GM12878 (cell line): Measurements from ENCODE around the gene ANAPC15.

Experiments used
- BRCA1 ChIP-seq: IDR thresholded peaks from 2 replicates; pipeline ENCODE4 v1.6.1; 2011; ENCODE audit warnings: low read depth, low read length, improper control_type of control experiment
- CBX5 ChIP-seq: sonication (generic); IDR thresholded peaks from 2 replicates; pipeline ENCODE4 v1.6.1; 2016; ENCODE audit warnings: low read depth, moderate library complexity, mild to moderate bottlenecking, inconsistent platforms
- CTCF ChIP-seq, 3 experiments: IDR thresholded peaks in 2 of 3; conservative IDR thresholded peaks in 1 of 3; 2 replicates each; pipeline ENCODE4 v1.5.1; 2011; ENCODE audit warnings: low read depth in 3 of 3, low read length in 3 of 3, mild to moderate bottlenecking in 3 of 3, control low read depth in 2 of 3, moderate library complexity in 2 of 3, inconsistent platforms in 1 of 3, mixed read lengths in 1 of 3; ENCODE audit not compliant: control insufficient read depth in 2 of 3, insufficient read depth in 1 of 3; ENCODE audit errors: extremely low read depth in 1 of 3
- EP300 ChIP-seq, 2 experiments: fragments of 150-350 bp in 1 of 2; IDR thresholded peaks; 2 replicates each; pipeline ENCODE4 v1.6.1; 2011 to 2012; ENCODE audit warnings: low read depth in 2 of 2, low read length in 2 of 2, borderline replicate concordance in 1 of 2, improper control_type of control experiment in 1 of 2, inconsistent platforms in 1 of 2; ENCODE audit not compliant: control insufficient read depth in 1 of 2
- FOXM1 ChIP-seq: IDR thresholded peaks from 2 replicates; pipeline ENCODE4 v1.6.1; 2012; ENCODE audit warnings: low read depth, mild to moderate bottlenecking, inconsistent platforms, low read length, moderate library complexity
- IKZF1 ChIP-seq: fragments of 450-650 bp; conservative IDR thresholded peaks from 2 replicates; pipeline ENCODE4 v1.6.1; 2017; ENCODE audit warnings: antibody characterized with exemption, mild to moderate bottlenecking
- KLF5 ChIP-seq: fragments of 450-650 bp; IDR thresholded peaks from 2 replicates; pipeline ENCODE4 v1.6.1; 2014; ENCODE audit warnings: mild to moderate bottlenecking; ENCODE audit not compliant: partially characterized antibody
- MXI1 ChIP-seq: fragments of 150-350 bp; IDR thresholded peaks from 2 replicates; pipeline ENCODE4 v1.6.1; 2011; ENCODE audit warnings: low read depth, mild to moderate bottlenecking, inconsistent platforms, low read length, improper control_type of control experiment
- NR2C1 ChIP-seq: fragments of 450-650 bp; IDR thresholded peaks from 2 replicates; pipeline ENCODE4 v1.6.1; 2017; ENCODE audit warnings: antibody characterized with exemption, mild to moderate bottlenecking, moderate library complexity
- SIN3A ChIP-seq: IDR thresholded peaks from 2 replicates; pipeline ENCODE4 v1.6.1; 2012; ENCODE audit warnings: low read depth, low read length, improper control_type of control experiment
- SP1 ChIP-seq: IDR thresholded peaks from one replicate; pipeline ENCODE4 v1.6.1; 2011; ENCODE audit warnings: low read depth, low read length
- TF ChIP-seq, protein P1 (sequence below): fragments of 450-650 bp; IDR thresholded peaks from 2 replicates; pipeline ENCODE4 v1.6.1; 2016; ENCODE audit warnings: mild to moderate bottlenecking

DNA sequence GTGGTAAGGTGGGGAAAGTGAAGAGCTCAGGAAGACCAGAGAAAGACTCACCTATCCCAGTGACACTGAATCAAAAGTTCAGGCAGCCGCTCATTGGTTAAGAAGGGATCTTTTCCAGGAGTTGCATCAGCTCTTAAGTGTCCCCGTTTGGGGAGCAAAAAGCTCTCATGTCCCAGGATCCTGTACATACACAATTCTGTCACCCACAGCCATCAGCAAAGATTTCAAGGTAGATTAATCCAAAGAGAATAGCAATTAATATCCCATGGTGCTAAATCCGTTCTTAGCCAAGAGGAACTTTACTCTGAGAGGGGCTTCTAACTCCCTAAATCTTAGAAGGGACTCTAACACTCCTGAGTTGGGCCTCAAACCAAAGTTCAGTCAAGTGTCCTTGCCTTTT lies 42.3 kb upstream of the ANAPC15 start:
- TF ChIP-seq FOXM1, result no peak
- no peak for TF ChIP-seq MXI1
- no peak for TF ChIP-seq NR2C1
- no peak for TF ChIP-seq CTCF (IDR thresholded peaks at IDR 0.05 in 2 of 3, conservative IDR thresholded peaks at IDR 0.05 in 1 of 3; ENCODE audit: control insufficient read depth in 2 of 3, extremely low read depth in 1 of 3, insufficient read depth in 1 of 3, low read depth in 3 of 3, low read length in 3 of 3)
- no peak for TF ChIP-seq IKZF1
- no peak for TF ChIP-seq SP1
- TF ChIP-seq KLF5, result no peak
- no peak for TF ChIP-seq CBX5
- TF ChIP-seq BRCA1, result no peak
- no peak for TF ChIP-seq EP300 (IDR thresholded peaks at IDR 0.05; ENCODE audit: borderline replicate concordance in 1 of 2, control insufficient read depth in 1 of 2, low read depth in 2 of 2, low read length in 2 of 2)
- TF ChIP-seq SIN3A, result no peak
- TF ChIP-seq, protein P1, sequence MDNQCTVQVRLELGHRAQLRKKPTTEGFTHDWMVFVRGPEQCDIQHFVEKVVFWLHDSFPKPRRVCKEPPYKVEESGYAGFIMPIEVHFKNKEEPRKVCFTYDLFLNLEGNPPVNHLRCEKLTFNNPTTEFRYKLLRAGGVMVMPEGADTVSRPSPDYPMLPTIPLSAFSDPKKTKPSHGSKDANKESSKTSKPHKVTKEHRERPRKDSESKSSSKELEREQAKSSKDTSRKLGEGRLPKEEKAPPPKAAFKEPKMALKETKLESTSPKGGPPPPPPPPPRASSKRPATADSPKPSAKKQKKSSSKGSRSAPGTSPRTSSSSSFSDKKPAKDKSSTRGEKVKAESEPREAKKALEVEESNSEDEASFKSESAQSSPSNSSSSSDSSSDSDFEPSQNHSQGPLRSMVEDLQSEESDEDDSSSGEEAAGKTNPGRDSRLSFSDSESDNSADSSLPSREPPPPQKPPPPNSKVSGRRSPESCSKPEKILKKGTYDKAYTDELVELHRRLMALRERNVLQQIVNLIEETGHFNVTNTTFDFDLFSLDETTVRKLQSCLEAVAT, result no peak
